ENCODE data around the gene FABP6. TPM values are rescaled to one million over a fixed set of nuclear protein-coding genes. Genes with fewer than 3 reads are reported as not detected.

Gene FABP6
- total RNA-seq (not detected), polyA plus RNA-seq (not detected)

DNA sequence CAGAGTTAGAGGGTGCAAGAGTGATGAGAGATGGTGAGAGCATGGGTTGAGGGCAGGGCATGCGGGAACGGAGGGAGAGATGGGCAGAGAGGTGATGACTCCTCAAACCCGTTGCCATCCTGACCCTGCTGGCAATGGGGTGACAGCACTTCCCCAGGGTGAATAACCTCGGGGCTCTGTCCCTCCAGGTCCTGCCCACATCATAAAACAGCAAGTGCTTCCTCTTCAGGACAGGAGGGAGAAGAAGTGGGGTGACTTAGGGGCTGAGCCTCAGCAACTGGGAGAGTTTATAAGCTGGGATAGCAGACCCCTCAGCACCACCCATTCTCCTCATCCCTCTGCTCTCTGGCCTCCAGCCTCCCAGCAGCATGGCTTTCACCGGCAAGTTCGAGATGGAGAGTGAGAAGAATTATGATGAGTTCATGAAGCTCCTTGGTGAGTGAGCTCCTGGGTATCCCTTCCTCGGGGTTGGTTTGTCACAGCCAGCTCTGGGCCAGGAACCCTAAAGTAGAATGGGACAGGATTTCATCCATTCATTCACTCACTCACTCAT, at the start of gene FABP6:
Gene FABP6 (plus strand): TSS at position 317 of the 553 bp plus-strand sequence. CDS start 52 bp downstream, at position 369.
- H3K9me3 ChIP-seq: no peaks in the 10 kb centered on the region
- 60% methylated on average over 7 of the region's 7 CpGs for WGBS, 2 donors
- no peak within 1 kb of the TSS for H3K27ac ChIP-seq
- FAIRE-seq (no peak), DNase-seq (no peak), ATAC-seq (no peak)
- no peak within 1 kb of the TSS for H3K4me3 ChIP-seq
- no peak for TF ChIP-seq CTCF (IDR thresholded peaks at IDR 0.05)
- no peaks in the 10 kb centered on the region for H3K36me3 ChIP-seq
- intact Hi-C loops (cut with DNase I): no loop called here
- no peaks in the 10 kb centered on the region for H3K27me3 ChIP-seq
- H3K4me1 ChIP-seq: no peaks in the 10 kb centered on the region

DNA sequence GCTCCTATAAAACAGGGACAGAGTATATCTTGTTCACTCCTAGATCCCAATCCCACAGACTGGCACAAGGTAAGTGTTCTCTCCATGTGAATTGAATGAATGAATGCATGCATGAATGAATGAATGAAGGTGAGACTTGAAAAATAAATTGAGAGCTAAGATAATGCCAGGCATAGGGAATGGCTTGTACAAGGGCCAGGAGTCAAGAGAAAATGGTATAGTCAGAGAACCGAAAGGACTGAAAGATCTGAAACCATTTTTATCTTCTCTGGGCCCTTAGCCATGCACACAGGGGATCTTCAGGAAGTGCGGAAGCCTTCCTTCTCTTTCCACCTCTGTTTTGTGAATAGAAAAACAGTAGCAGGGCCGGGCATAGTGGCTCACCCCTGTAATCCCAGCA, 48.4 kb upstream of the FABP6 start:
- no peak for FAIRE-seq
- Histone ChIP-seq H3K27ac (no peak overlapping the region), H3K27me3 (no peaks in the 10 kb centered on the region), H3K4me1 (no peaks in the 10 kb centered on the region), H3K4me3 (no peak overlapping the region), H3K9me3 (no peaks in the 10 kb centered on the region), H3K36me3 (no peaks in the 10 kb centered on the region)
- no peak for ATAC-seq
- intact Hi-C loops (cut with DNase I): no loop called here
- DNase-seq: no peak
- 75 to 80% methylated on average over 3 of the region's 3 CpGs for WGBS, 2 donors
- TF ChIP-seq CTCF (IDR thresholded peaks at IDR 0.05): no peak

DNA sequence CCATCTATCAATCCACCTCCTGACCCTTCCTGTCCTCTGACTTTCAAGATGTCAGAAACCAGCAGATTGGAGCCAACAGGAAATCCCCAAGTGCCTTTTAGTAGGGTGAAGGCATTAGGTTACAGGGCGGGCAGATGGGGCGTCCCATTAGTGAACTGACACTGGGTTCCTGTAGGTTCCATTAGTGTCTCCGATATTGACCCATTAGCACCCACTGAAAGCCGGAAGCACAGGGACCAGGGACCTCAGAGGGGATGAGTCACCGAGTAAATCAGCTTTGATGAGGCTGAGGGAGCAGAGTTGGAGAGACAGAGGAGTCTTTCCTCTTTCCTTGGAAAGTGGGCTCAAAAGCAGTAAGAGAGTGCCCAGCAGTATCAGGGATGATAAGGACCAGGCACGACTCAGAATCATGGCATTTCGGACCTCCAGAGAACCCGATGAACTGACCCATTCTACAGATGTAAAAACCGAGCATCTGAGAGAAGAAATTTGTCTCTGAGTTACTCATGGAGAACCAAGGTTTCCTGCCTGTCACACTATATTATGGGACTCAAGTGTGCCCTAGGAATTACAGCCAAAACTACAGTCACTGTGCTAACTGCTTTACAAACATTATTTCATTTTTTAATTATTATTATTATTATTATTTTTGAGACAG, 47.2 kb upstream of the FABP6 start:
- Histone ChIP-seq H3K9me3 (no peaks in the 10 kb centered on the region), H3K4me1 (no peaks in the 10 kb centered on the region), H3K27me3 (no peaks in the 10 kb centered on the region), H3K4me3 (no peak overlapping the region), H3K36me3 (no peaks in the 10 kb centered on the region), H3K27ac (no peak overlapping the region)
- intact Hi-C loops (cut with DNase I): no loop called here
- no peak for DNase-seq
- no peak for FAIRE-seq
- TF ChIP-seq CTCF (IDR thresholded peaks at IDR 0.05): no peak
- WGBS, 2 donors: 76 to 79% methylated on average over 9 of the region's 9 CpGs
- ATAC-seq: peak in 2 of 4 donors; percentile 29 to 69

- FAIRE-seq (no peak), ATAC-seq (no peak), DNase-seq (no peak)
- Histone ChIP-seq H3K27ac (no peak overlapping the region), H3K27me3 (no peaks in the 10 kb centered on the region), H3K4me1 (no peaks in the 10 kb centered on the region), H3K36me3 (no peaks in the 10 kb centered on the region), H3K4me3 (no peak overlapping the region), H3K9me3 (no peaks in the 10 kb centered on the region)
- TF ChIP-seq CTCF (IDR thresholded peaks at IDR 0.05): no peak
- WGBS, 2 donors: 51 to 61% methylated on average over 2 of the region's 2 CpGs
- intact Hi-C loops (cut with DNase I): no loop called here
Observed at GRCh38 chr5:160183075-160183474, 46.2 kb upstream of the FABP6 start.

Measured in pancreas (tissue), 10 donors.